NCI-H446 treated with DMSO at 0.1 percent for 48 hours (cell line): ENCODE data around the gene ARHGEF33.

ENCODE experiments used
- DNase-seq: peaks from one replicate; lab custom pipeline; 2025; lab: John Stamatoyannopoulos, UW

ARHGEF33 gene

GRCh38 chr2:38959938-38960608 is 70.4 kb downstream of the ARHGEF33 start:
- no peak for DNase-seq

- no peak for DNase-seq
Observed at GRCh38 chr2:38960609-38961320, 71.1 kb downstream of the ARHGEF33 start.

GRCh38 chr2:38966006-38966405 is 76.3 kb downstream of the ARHGEF33 start:
- no peak for DNase-seq

DNA sequence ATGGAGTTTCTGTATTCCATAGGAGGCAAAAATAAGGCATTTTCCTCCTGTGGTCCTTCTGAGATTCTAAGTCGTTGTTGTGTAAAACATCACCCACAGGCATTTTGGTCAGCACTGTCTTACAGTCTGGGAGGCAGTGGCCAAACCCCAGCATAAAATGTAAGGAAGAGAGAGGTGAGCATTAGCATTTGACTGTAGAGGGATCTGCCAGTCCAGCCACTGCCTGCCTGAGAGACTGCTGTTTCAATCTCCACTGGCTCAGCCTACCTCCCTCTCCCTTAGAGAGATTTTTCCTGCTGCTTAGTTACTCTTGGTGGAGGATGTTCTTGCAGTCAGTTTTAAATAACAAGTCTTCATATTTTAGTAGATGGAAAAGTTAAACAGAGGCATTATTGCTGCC is 77.0 kb downstream of the ARHGEF33 start:
- no peak for DNase-seq

GRCh38 chr2:38968021-38968420 is 78.3 kb downstream of the ARHGEF33 start:
- DNase-seq: no peak

DNA sequence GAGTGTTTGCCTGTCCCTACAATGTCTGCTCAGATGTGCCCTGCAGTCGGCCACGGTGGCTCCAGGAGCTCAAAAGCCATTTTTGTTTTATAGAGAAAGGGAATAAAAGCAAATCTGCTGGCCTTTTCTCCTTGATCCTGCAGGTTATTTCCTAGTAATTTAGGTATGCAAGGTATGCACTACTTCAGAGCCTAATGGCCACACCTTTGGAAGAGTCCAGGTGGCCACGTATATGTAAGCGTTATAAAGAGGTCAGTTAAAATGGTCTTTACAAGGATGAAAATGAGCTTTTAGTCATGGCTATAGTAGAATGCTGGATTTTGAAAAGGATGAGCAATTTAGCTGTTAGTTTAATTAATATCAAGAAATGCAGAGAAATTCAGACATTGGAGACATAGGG is 81.7 kb downstream of the ARHGEF33 start:
- DNase-seq: no peak

DNA sequence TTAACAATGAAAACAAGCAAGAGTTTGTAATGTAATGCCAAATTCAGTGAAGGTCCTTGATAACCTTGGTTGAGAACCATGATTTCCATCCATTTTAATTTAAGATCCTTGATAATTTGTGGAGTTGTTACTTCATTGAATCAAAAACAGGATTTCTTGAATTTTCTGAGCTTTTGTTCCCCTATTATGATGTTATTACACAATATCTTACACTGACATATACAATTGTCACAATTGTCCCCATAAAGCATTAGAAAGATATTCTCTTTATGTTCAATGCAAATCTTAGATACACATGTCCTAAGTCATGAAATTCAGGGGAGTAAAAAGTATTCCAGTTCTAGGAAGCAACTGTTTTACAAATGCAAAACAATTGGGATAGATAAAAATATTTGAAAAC is 83.6 kb downstream of the ARHGEF33 start:
- DNase-seq: no peak

DNA sequence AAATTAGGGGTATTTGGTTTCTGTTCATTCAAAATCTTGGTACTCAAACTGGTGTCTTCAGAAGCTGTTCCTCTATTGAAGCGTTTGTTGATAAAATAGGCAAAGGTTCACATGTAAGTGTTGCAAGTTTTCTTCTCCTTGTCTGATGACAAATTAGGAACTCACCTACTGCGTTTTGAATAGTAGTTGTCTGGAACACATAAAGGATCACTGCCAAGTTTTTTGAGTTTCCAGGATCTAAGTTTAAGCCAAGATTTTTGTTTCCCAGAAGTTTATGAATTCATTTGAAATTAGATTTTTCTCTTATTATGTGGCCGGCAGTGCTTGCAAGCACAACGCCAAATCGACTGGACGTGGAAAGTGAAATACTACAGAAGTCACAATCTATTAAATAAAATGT is 85.4 kb downstream of the ARHGEF33 start:
- no peak for DNase-seq

DNA sequence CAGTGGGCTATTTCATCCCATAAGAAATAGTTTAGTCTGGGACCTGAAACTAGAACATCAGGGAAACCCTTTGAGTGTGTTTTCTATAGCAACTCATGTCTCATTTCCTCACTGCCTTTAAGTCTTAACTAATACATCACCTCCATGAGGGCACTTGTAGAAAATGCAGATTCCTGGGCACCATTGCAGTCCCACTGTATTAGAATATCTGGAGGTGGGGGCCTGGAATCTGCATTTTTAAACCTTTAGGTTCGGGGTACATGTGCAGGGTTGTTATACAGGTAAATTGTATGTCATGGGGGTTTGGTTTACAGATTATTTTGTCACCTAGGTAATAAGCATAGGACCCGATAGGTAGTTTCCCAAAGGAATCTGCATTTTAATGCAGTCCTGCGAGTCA is 87.4 kb downstream of the ARHGEF33 start:
- no peak for DNase-seq

GRCh38 chr2:38978296-38978903 is 88.7 kb downstream of the ARHGEF33 start:
- no peak for DNase-seq

DNA sequence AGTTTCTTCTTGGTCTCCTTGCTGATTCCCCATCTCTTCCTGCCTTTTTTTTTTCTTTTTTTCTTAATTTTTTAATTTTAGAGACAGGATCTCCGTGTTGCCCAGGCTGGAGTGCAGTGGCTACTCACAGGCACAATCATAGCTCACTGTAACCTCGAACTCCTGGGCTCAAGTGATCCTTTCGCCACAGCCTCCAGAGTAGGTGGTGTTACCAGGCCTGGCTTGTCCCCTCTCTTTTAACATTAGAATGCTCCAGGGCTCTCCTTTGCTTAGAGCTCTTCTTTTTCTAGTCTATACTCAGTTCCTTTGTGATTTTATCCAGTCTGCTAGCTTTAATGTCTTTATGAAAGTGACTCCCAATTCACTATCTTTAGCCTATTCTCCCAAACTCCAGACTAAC is 89.2 kb downstream of the ARHGEF33 start:
- no peak for DNase-seq

DNA sequence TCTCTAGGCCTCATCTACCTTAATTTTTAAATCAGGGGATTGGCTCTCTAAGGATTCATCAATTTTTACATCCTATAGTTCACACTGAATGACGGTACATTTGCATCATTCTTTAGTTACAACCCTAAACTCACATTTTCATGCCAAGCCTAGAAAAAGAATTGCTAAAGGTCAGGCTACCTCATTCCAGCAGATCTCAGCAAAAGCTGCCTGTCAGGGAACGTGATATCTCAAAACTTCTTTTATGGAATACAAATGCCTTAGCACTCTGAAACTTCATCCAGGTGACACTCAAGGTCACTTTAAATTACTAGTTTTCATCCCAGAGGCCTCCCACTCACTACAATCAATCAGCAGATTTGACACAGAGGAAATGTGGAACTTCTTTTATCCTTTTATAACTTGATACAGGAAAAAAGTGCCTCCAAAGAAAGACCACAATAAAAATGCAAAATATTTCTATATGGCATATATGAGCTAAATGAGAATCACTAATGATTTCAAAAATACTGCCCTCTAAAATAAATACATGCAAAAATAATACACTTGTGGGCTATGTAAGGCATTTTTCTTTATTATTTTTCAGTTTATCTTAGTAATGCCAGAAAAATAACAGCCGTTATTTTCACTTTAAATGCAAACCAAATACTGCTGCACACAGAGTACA is 91.5 kb downstream of the ARHGEF33 start:
- DNase-seq: no peak

GRCh38 chr2:38981670-38982357 is 92.1 kb downstream of the ARHGEF33 start:
- DNase-seq: no peak

- DNase-seq: no peak
Observed at GRCh38 chr2:38982498-38982897, 92.8 kb downstream of the ARHGEF33 start.

- DNase-seq: no peak
Observed at GRCh38 chr2:38988716-38989115, 99.0 kb downstream of the ARHGEF33 start.

GRCh38 chr2:38991899-38992298 is 102.2 kb downstream of the ARHGEF33 start:
- DNase-seq: no peak

GRCh38 chr2:38997781-38998180 is 108.1 kb downstream of the ARHGEF33 start:
- no peak for DNase-seq

DNA sequence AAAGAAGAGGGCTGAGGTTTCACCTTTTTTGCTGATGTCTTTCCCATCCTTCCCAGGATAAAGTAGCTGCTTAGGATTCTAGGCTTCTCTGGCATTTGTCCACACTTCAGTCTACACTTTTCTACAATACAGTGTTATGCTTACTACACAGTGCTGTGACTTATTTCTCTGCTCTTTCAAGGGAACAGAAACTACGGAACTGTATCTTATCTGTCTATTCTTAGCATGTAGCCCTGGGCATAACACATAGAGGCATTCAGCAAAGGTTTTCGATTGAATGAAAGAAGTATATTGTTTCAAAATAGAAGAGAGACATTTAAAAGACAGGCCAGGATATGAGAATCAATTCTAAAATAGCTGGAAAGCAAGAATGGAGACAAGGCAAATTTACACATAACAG is 110.9 kb downstream of the ARHGEF33 start:
- no peak for DNase-seq

GRCh38 chr2:39007875-39008504 is 118.3 kb downstream of the ARHGEF33 start:
- DNase-seq: no peak

- DNase-seq: no peak
Observed at GRCh38 chr2:39008665-39009064, 119.0 kb downstream of the ARHGEF33 start.

GRCh38 chr2:39013871-39014270 is 124.2 kb downstream of the ARHGEF33 start:
- no peak for DNase-seq

DNA sequence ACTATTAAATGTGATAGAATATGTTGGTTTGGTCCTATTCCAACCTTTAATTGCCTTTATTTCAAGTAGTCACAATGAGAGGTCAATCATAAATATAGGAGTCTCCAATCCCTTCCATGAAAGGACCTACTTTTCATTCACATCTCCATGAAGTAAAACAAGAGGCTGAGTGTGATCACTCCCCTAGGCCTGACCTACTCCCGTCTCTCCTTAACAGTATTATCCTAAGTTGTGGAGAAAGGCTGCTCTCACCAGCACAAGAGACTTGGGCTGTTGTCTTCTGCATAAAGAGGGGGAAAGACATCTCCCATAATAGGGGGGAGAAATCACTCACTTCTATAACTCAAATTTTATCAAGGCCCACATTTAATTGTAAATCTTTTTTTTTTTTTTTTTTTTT is 125.7 kb downstream of the ARHGEF33 start:
- DNase-seq: no peak
